Keratinocyte (primary cell): ENCODE results near the gene NT5DC1. TPM values are rescaled to one million over a fixed set of nuclear protein-coding genes. Genes with fewer than 3 reads are reported as not detected.

Experiments
- DNase-seq: peaks from one replicate; pipeline ENCODE4 v3.0.0-alpha.2; 2011; ENCODE audit warnings: low read depth, missing footprints, low spot score
- FAIRE-seq: peaks from 2 replicates; lab custom pipeline; 2011; peaks lifted over from hg19 to GRCh38; lab: Jason Lieb, UNC
- H2AFZ ChIP-seq: 2 replicates; pipeline ENCODE4 v1.6.0; 2012; ENCODE audit warnings: low read length, control low read depth, inconsistent platforms; ENCODE audit not compliant: control insufficient read depth
- H3K27ac ChIP-seq: 2 replicates; pipeline ENCODE4 v1.5.1; 2011; ENCODE audit warnings: low read length; ENCODE audit not compliant: control insufficient read depth, insufficient read depth
- H3K27me3 ChIP-seq: 3 replicates; pipeline ENCODE4 v1.6.0; 2011; ENCODE audit warnings: low read length; ENCODE audit not compliant: control insufficient read depth, insufficient read depth; ENCODE audit errors: extremely low read depth
- H3K36me3 ChIP-seq, 2 experiments: 2 replicates in 1 of 2; 3 replicates in 1 of 2; pipeline ENCODE4 v1.5.1; 2011; ENCODE audit warnings: low read length in 2 of 2, mild to moderate bottlenecking in 1 of 2; ENCODE audit not compliant: control insufficient read depth in 2 of 2, insufficient read depth in 2 of 2; ENCODE audit errors: extremely low read depth in 1 of 2
- H3K4me1 ChIP-seq: 3 replicates; pipeline ENCODE4 v1.5.1; 2011; ENCODE audit warnings: low read length; ENCODE audit not compliant: control insufficient read depth, insufficient read depth; ENCODE audit errors: extremely low read depth
- H3K4me2 ChIP-seq: 3 replicates; pipeline ENCODE4 v1.6.0; 2011; ENCODE audit warnings: low read depth, low read length; ENCODE audit not compliant: control insufficient read depth, insufficient read depth; ENCODE audit errors: extremely low read depth
- H3K4me3 ChIP-seq, 3 experiments: fragments of 200-600 bp in 1 of 3; sonication (generic) in 1 of 3; 2 replicates in 2 of 3; 3 replicates in 1 of 3; pipeline ENCODE4 v1.5.1; 2011 to 2016; ENCODE audit warnings: low read length in 3 of 3, mild to moderate bottlenecking in 3 of 3, control low read depth in 2 of 3, inconsistent platforms in 1 of 3, low read depth in 1 of 3, mixed read lengths in 1 of 3, mixed run types in 1 of 3, moderate library complexity in 1 of 3; ENCODE audit not compliant: control insufficient read depth in 2 of 3, insufficient read depth in 2 of 3; ENCODE audit errors: extremely low read depth in 1 of 3
- H3K79me2 ChIP-seq: 2 replicates; pipeline ENCODE4 v1.6.0; 2012; ENCODE audit warnings: low read length; ENCODE audit not compliant: control insufficient read depth, insufficient read depth
- H3K9ac ChIP-seq: 3 replicates; pipeline ENCODE4 v1.6.0; 2011; ENCODE audit warnings: low read length; ENCODE audit not compliant: control insufficient read depth, insufficient read depth; ENCODE audit errors: extremely low read depth
- H3K9me1 ChIP-seq: 3 replicates; pipeline ENCODE4 v1.6.0; 2011; ENCODE audit warnings: low read length; ENCODE audit not compliant: control insufficient read depth, insufficient read depth; ENCODE audit errors: extremely low read depth
- H3K9me3 ChIP-seq: 2 replicates; pipeline ENCODE4 v1.5.1; 2012; ENCODE audit warnings: low read depth, low read length; ENCODE audit not compliant: control insufficient read depth
- H4K20me1 ChIP-seq: 3 replicates; pipeline ENCODE4 v1.6.0; 2011; ENCODE audit warnings: low read length; ENCODE audit not compliant: control insufficient read depth, insufficient read depth; ENCODE audit errors: extremely low read depth
- EZH2 ChIP-seq: IDR thresholded peaks from one replicate; pipeline ENCODE4 v1.6.1; 2012; ENCODE audit warnings: inconsistent platforms, mild to moderate bottlenecking, low read length, moderate library complexity
- dilution Hi-C: fragments of 300-500 bp; cut with MboI; formaldehyde crosslinking; loops from one replicate; pipeline ENCODE4 v1.7.0; 2020; ENCODE audit warnings: low sequenced_read_pairs; ENCODE audit not compliant: extremely low pct_ligation_motif_present
- polyA plus RNA-seq, 5 experiments: library from polyadenylated mRNA; depleted of rRNA in 3 of 5; stranded (reverse) in 3 of 5; stranded (forward) in 1 of 5; unstranded in 1 of 5; fragments of >200 nt; gene quantifications; 1 replicate in 1 of 5; 2 replicates in 3 of 5; 3 replicates in 1 of 5; pipeline versions ENCODE4 v1.2.1 to v1.2.3, GENCODE V29; 2011 to 2012; ENCODE audit warnings: missing spikeins in 2 of 5, low read depth in 1 of 5, low replicate concordance in 1 of 5
- TF ChIP-seq, protein P1 (sequence below), 3 experiments: IDR thresholded peaks in 1 of 3; conservative IDR thresholded peaks in 1 of 3; optimal IDR thresholded peaks in 1 of 3; 2 replicates in 2 of 3; 3 replicates in 1 of 3; pipeline versions ENCODE3 to v1.5.1; 2011; ENCODE audit warnings: low read length in 3 of 3, mild to moderate bottlenecking in 3 of 3, moderate library complexity in 2 of 3, control low read depth in 1 of 3, inconsistent platforms in 1 of 3; ENCODE audit not compliant: insufficient read depth in 2 of 3; ENCODE audit errors: extremely low read depth in 1 of 3

NT5DC1 gene
- polyA plus RNA-seq, 1 donor (not counting 4 experiments of a cell fraction or from before 2014, with no cell fraction given) = 31.2 TPM

DNA sequence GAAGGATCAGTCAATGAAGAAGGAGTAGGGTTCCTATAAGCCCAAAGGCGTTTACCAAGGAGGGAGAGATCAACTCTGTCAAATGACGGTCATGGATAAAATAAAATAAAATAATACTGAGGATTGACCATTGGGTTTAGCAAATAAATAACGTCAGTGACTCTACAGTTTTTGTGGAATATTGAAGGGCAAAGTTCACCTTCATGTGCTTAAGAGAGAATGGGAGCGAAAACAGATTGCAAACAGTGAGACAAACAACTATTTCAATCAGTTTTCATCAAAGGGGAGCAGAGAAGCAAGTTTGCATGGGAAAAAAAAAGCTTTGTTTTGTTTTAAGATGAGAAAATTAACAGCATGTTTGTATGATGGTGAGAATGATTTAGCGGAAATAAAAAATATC lies 17.6 kb upstream of the NT5DC1 start:
- Histone ChIP-seq H2AFZ (no peak overlapping the region), H3K27ac (no peak overlapping the region), H3K9ac (no peak overlapping the region), H3K4me2 (no peak overlapping the region), H3K9me1 (no peaks in the 10 kb centered on the region), H3K79me2 (no peaks in the 10 kb centered on the region), H3K4me3 (no peak overlapping the region), H4K20me1 (no peaks in the 10 kb centered on the region), H3K9me3 (no peaks in the 10 kb centered on the region), H3K36me3 (no peaks in the 10 kb centered on the region), H3K4me1 (peaks cover 15% of the 10 kb centered on the region), H3K27me3 (no peaks in the 10 kb centered on the region)
- dilution Hi-C loops = no loop called here
- DNase-seq = no peak
- FAIRE-seq = no peak
- TF ChIP-seq, protein P1, sequence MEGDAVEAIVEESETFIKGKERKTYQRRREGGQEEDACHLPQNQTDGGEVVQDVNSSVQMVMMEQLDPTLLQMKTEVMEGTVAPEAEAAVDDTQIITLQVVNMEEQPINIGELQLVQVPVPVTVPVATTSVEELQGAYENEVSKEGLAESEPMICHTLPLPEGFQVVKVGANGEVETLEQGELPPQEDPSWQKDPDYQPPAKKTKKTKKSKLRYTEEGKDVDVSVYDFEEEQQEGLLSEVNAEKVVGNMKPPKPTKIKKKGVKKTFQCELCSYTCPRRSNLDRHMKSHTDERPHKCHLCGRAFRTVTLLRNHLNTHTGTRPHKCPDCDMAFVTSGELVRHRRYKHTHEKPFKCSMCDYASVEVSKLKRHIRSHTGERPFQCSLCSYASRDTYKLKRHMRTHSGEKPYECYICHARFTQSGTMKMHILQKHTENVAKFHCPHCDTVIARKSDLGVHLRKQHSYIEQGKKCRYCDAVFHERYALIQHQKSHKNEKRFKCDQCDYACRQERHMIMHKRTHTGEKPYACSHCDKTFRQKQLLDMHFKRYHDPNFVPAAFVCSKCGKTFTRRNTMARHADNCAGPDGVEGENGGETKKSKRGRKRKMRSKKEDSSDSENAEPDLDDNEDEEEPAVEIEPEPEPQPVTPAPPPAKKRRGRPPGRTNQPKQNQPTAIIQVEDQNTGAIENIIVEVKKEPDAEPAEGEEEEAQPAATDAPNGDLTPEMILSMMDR (optimal IDR thresholded peaks at IDR 0.05 in 1 of 3, IDR thresholded peaks at IDR 0.05 in 1 of 3, conservative IDR thresholded peaks at IDR 0.05 in 1 of 3; ENCODE audit: extremely low read depth in 1 of 3, insufficient read depth in 2 of 3, low read length in 3 of 3) = no peak
- TF ChIP-seq EZH2 = no peak

DNA sequence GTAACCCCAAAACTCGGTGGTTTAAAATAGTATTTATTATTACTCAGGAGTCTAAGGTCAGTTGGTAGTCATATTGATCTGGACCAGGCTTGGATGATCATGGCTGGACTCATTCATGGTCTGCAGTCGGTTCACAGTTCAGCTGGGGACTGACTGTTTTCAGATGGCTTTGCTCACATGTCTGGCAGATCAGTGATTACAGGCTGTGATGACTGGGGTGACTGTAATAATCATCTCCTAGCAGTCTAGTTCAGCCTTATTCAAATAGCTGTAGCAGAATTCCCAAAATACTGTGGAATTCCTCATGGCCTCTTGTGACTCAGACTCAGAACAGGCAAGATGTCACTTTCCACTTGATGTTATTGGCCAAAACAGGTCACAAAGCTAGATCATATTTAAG lies 16.4 kb upstream of the NT5DC1 start:
- peaks cover 15% of the 10 kb centered on the region for H3K4me1 ChIP-seq
- FAIRE-seq (no peak), DNase-seq (no peak)
- no peaks in the 10 kb centered on the region for H3K9me3 ChIP-seq
- no peak overlapping the region for H3K27ac ChIP-seq
- no peaks in the 10 kb centered on the region for H3K9me1 ChIP-seq
- H3K27me3 ChIP-seq = no peaks in the 10 kb centered on the region
- no peak overlapping the region for H3K4me3 ChIP-seq
- no peak overlapping the region for H2AFZ ChIP-seq
- no peak overlapping the region for H3K9ac ChIP-seq
- no peaks in the 10 kb centered on the region for H3K79me2 ChIP-seq
- H4K20me1 ChIP-seq = no peaks in the 10 kb centered on the region
- dilution Hi-C loops = no loop called here
- H3K4me2 ChIP-seq = no peak overlapping the region
- no peaks in the 10 kb centered on the region for H3K36me3 ChIP-seq
- no peak for TF ChIP-seq EZH2
- TF ChIP-seq, protein P1 (optimal IDR thresholded peaks at IDR 0.05 in 1 of 3, IDR thresholded peaks at IDR 0.05 in 1 of 3, conservative IDR thresholded peaks at IDR 0.05 in 1 of 3; ENCODE audit: extremely low read depth in 1 of 3, insufficient read depth in 2 of 3, low read length in 3 of 3) = no peak
